ENCODE data around the gene LAMTOR3. TPM values are rescaled to one million over a fixed set of nuclear protein-coding genes. Genes with fewer than 3 reads are reported as not detected.

Gene LAMTOR3
- total RNA-seq, 1 experiment from 2014 or later, result 33.6 TPM

DNA sequence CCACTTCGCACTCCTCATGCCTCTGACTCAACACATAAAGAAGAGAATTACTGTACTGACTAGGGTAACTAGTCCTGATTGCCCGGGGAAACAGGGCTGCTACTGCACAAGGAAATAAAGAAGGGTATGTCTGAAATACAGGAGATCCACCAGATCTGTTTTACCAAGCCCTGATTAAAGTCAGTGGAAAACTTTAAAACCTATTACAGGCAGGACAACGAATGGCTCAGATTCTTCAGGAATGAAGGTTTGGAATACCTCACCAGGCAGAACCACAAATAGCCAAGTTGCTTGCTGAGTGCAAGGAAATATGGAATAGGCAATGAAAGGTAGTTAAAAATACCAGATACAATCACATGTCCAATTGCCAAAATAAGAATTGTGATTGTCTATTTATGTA is 17.3 kb downstream of the LAMTOR3 start:
- CTCF ChIA-PET, result no interaction called here
- intact Hi-C loops (cut with micrococcal nuclease; ENCODE audit: unreplicated experiment), result no loop called here

DNA sequence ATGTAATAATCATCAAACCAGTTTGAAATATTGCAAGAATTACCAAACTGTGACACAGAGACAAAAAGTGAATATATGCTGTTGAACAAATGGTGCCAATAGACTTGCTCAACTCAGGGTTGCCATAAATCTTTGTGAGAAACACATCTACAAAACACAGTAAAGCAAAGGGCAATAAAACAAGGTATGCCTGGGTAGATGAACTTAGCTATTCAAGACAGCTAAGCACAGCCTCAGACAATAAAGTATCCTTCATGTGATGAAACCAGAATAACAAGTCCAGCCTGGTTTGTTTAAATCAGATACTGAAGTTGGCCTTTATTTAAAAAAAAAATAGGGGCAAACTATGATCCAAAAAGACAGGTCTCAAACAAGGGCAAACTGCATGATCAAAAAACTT is 19.2 kb downstream of the LAMTOR3 start:
- TF ChIP-seq, protein P1, sequence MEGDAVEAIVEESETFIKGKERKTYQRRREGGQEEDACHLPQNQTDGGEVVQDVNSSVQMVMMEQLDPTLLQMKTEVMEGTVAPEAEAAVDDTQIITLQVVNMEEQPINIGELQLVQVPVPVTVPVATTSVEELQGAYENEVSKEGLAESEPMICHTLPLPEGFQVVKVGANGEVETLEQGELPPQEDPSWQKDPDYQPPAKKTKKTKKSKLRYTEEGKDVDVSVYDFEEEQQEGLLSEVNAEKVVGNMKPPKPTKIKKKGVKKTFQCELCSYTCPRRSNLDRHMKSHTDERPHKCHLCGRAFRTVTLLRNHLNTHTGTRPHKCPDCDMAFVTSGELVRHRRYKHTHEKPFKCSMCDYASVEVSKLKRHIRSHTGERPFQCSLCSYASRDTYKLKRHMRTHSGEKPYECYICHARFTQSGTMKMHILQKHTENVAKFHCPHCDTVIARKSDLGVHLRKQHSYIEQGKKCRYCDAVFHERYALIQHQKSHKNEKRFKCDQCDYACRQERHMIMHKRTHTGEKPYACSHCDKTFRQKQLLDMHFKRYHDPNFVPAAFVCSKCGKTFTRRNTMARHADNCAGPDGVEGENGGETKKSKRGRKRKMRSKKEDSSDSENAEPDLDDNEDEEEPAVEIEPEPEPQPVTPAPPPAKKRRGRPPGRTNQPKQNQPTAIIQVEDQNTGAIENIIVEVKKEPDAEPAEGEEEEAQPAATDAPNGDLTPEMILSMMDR (IDR thresholded peaks at IDR 0.05; ENCODE audit: insufficient read depth in 1 of 2, low read depth in 1 of 2, low read length in 1 of 2, severe bottlenecking in 1 of 2, unreplicated experiment in 1 of 2), result no peak
- Histone ChIP-seq H3K4me1 (no peaks in the 10 kb centered on the region), H3K9me3 (no peaks in the 10 kb centered on the region), H3K4me3 (ENCODE audit: low read depth, low read length) (no peak overlapping the region), H3K36me3 (ENCODE audit: control insufficient read depth, insufficient read depth, low read length) (no peaks in the 10 kb centered on the region), H3K27me3 (replicated peaks; ENCODE audit: control insufficient read depth, insufficient read depth, low read length) (no peaks in the 10 kb centered on the region)
- no peaks in the 10 kb centered on the region for H3K36me3 Mint-ChIP-seq (ENCODE audit: insufficient read depth, unreplicated experiment)
- H3K4me3 Mint-ChIP-seq (ENCODE audit: unreplicated experiment), result no peak overlapping the region
- CTCF ChIA-PET, result interaction anchor here (0.8 kb wide), 1 partner anchor 63 kb away, joined by 3 read pairs; no protein-coding TSS in a partner anchor
- H3K27ac Mint-ChIP-seq (ENCODE audit: unreplicated experiment), result no peak overlapping the region
- POLR2A ChIA-PET, result no interaction called here
- no TSS peak for BruUV-seq (replicated peaks)
- H3K9me3 Mint-ChIP-seq (ENCODE audit: unreplicated experiment), result no peaks in the 10 kb centered on the region
- no peaks in the 10 kb centered on the region for H3K27me3 Mint-ChIP-seq (ENCODE audit: insufficient read depth, unreplicated experiment)
- no peaks in the 10 kb centered on the region for H3K4me1 Mint-ChIP-seq (ENCODE audit: low read depth, unreplicated experiment)
- intact Hi-C loops (cut with micrococcal nuclease; ENCODE audit: unreplicated experiment), result no loop called here
- peak in 1 of 2 experiments; percentile 15 for DNase-seq

More for the DNA sequence above, 17.3 kb downstream of the LAMTOR3 start:
- Mint-ChIP-seq H3K4me1 (ENCODE audit: low read depth, unreplicated experiment) (no peaks in the 10 kb centered on the region), H3K9me3 (ENCODE audit: unreplicated experiment) (no peaks in the 10 kb centered on the region), H3K36me3 (ENCODE audit: insufficient read depth, unreplicated experiment) (no peaks in the 10 kb centered on the region), H3K27me3 (ENCODE audit: insufficient read depth, unreplicated experiment) (no peaks in the 10 kb centered on the region), H3K4me3 (ENCODE audit: unreplicated experiment) (no peak overlapping the region), H3K27ac (ENCODE audit: unreplicated experiment) (no peak overlapping the region)
- no peak overlapping the region for H3K4me3 ChIP-seq (ENCODE audit: low read depth, low read length)
- no peaks in the 10 kb centered on the region for H3K27me3 ChIP-seq (replicated peaks; ENCODE audit: control insufficient read depth, insufficient read depth, low read length)
- H3K36me3 ChIP-seq (ENCODE audit: control insufficient read depth, insufficient read depth, low read length), result no peaks in the 10 kb centered on the region
- no peaks in the 10 kb centered on the region for H3K9me3 ChIP-seq
- H3K4me1 ChIP-seq, result no peaks in the 10 kb centered on the region
- DNase-seq, result no peak
- POLR2A ChIA-PET, result no interaction called here
- TF ChIP-seq, protein P1 (IDR thresholded peaks at IDR 0.05; ENCODE audit: insufficient read depth in 1 of 2, low read depth in 1 of 2, low read length in 1 of 2, severe bottlenecking in 1 of 2, unreplicated experiment in 1 of 2), result no peak
- no TSS peak for BruUV-seq (replicated peaks)

GRCh38 chr4:99872570-99872969 is 21.7 kb downstream of the LAMTOR3 start:
- H3K4me1 ChIP-seq, result no peaks in the 10 kb centered on the region
- no peak overlapping the region for H3K4me3 Mint-ChIP-seq (ENCODE audit: unreplicated experiment)
- CTCF ChIA-PET, result no interaction called here
- H3K27ac Mint-ChIP-seq (ENCODE audit: unreplicated experiment), result no peak overlapping the region
- no peaks in the 10 kb centered on the region for H3K4me1 Mint-ChIP-seq (ENCODE audit: low read depth, unreplicated experiment)
- intact Hi-C loops (cut with micrococcal nuclease; ENCODE audit: unreplicated experiment), result no loop called here
- H3K9me3 ChIP-seq, result no peaks in the 10 kb centered on the region
- no peaks in the 10 kb centered on the region for H3K27me3 ChIP-seq (replicated peaks; ENCODE audit: control insufficient read depth, insufficient read depth, low read length)
- H3K27me3 Mint-ChIP-seq (ENCODE audit: insufficient read depth, unreplicated experiment), result no peaks in the 10 kb centered on the region
- H3K36me3 Mint-ChIP-seq (ENCODE audit: insufficient read depth, unreplicated experiment), result no peaks in the 10 kb centered on the region
- no peak overlapping the region for H3K4me3 ChIP-seq (ENCODE audit: low read depth, low read length)
- H3K9me3 Mint-ChIP-seq (ENCODE audit: unreplicated experiment), result no peaks in the 10 kb centered on the region
- H3K36me3 ChIP-seq (ENCODE audit: control insufficient read depth, insufficient read depth, low read length), result no peaks in the 10 kb centered on the region
- TF ChIP-seq, protein P1 (IDR thresholded peaks at IDR 0.05; ENCODE audit: insufficient read depth in 1 of 2, low read depth in 1 of 2, low read length in 1 of 2, severe bottlenecking in 1 of 2, unreplicated experiment in 1 of 2), result no peak
- DNase-seq, result no peak
- POLR2A ChIA-PET, result no interaction called here
- no TSS peak for BruUV-seq (replicated peaks)
